Measurements from ENCODE around the gene NUDT8. TPM values are rescaled to one million over a fixed set of nuclear protein-coding genes. Genes with fewer than 3 reads are reported as not detected.
A peak's percentile ranks its signal among the peaks of the same experiment; 100 is the strongest.

NUDT8 gene
- total RNA-seq, 1 donor from 2014 or later, result 14.2 TPM

DNA sequence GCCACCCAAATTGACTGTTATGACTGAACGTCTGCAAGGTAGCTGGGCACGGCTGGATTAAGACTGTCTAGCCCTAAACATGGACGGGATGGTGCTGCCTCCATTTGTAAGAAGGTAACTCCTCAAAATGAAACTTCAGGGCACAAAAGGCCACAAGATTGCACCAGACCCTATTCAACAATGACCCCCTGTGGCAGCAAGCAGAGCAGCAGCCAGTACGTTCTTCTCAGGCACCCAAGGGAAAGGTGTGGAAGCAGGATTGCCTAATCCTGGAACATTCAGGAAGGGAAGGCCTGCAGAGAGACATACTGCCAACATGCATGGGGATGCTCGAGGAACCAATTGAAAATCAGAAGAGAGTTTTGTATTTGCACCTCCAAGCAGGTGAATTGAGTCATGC is 14.3 kb upstream of the NUDT8 start:
- Histone ChIP-seq H3K36me3 (ENCODE audit: control insufficient read depth, insufficient read depth, low read length) (no peaks in the 10 kb centered on the region), H3K4me3 (ENCODE audit: low read depth, low read length) (no peak overlapping the region), H3K27me3 (ENCODE audit: control insufficient read depth, insufficient read depth, low read length) (no peaks in the 10 kb centered on the region)
- FAIRE-seq, result no peak
- TF ChIP-seq, protein P1, sequence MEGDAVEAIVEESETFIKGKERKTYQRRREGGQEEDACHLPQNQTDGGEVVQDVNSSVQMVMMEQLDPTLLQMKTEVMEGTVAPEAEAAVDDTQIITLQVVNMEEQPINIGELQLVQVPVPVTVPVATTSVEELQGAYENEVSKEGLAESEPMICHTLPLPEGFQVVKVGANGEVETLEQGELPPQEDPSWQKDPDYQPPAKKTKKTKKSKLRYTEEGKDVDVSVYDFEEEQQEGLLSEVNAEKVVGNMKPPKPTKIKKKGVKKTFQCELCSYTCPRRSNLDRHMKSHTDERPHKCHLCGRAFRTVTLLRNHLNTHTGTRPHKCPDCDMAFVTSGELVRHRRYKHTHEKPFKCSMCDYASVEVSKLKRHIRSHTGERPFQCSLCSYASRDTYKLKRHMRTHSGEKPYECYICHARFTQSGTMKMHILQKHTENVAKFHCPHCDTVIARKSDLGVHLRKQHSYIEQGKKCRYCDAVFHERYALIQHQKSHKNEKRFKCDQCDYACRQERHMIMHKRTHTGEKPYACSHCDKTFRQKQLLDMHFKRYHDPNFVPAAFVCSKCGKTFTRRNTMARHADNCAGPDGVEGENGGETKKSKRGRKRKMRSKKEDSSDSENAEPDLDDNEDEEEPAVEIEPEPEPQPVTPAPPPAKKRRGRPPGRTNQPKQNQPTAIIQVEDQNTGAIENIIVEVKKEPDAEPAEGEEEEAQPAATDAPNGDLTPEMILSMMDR (IDR thresholded peaks at IDR 0.05; ENCODE audit: insufficient read depth, low read length, severe bottlenecking), result peak; percentile 48
- peak; percentile 28 for DNase-seq (ENCODE audit: low read depth)

GRCh38 chr11:67642173-67643120 is 12.7 kb upstream of the NUDT8 start:
- DNase-seq (ENCODE audit: low read depth) (no peak), FAIRE-seq (no peak)
- no peak overlapping the region for H3K4me3 ChIP-seq (ENCODE audit: low read depth, low read length)
- TF ChIP-seq, protein P1 (IDR thresholded peaks at IDR 0.05; ENCODE audit: insufficient read depth, low read length, severe bottlenecking), result no peak
- H3K36me3 ChIP-seq (ENCODE audit: control insufficient read depth, insufficient read depth, low read length), result no peaks in the 10 kb centered on the region
- H3K27me3 ChIP-seq (ENCODE audit: control insufficient read depth, insufficient read depth, low read length), result no peaks in the 10 kb centered on the region

GRCh38 chr11:67641338-67642172 is 11.8 kb upstream of the NUDT8 start:
- DNase-seq (ENCODE audit: low read depth), result no peak
- H3K36me3 ChIP-seq (ENCODE audit: control insufficient read depth, insufficient read depth, low read length), result no peaks in the 10 kb centered on the region
- H3K4me3 ChIP-seq (ENCODE audit: low read depth, low read length), result no peak overlapping the region
- H3K27me3 ChIP-seq (ENCODE audit: control insufficient read depth, insufficient read depth, low read length), result no peaks in the 10 kb centered on the region
- no peak for FAIRE-seq
- TF ChIP-seq, protein P1 (IDR thresholded peaks at IDR 0.05; ENCODE audit: insufficient read depth, low read length, severe bottlenecking), result no peak

- Histone ChIP-seq H3K36me3 (ENCODE audit: control insufficient read depth, insufficient read depth, low read length) (no peaks in the 10 kb centered on the region), H3K27me3 (ENCODE audit: control insufficient read depth, insufficient read depth, low read length) (no peaks in the 10 kb centered on the region), H3K4me3 (ENCODE audit: low read depth, low read length) (no peak overlapping the region)
- DNase-seq (ENCODE audit: low read depth), result no peak
- TF ChIP-seq, protein P1 (IDR thresholded peaks at IDR 0.05; ENCODE audit: insufficient read depth, low read length, severe bottlenecking), result no peak
- FAIRE-seq, result peak; percentile 60
Measured at GRCh38 chr11:67640758-67641337, 11.1 kb upstream of the NUDT8 start.

DNA sequence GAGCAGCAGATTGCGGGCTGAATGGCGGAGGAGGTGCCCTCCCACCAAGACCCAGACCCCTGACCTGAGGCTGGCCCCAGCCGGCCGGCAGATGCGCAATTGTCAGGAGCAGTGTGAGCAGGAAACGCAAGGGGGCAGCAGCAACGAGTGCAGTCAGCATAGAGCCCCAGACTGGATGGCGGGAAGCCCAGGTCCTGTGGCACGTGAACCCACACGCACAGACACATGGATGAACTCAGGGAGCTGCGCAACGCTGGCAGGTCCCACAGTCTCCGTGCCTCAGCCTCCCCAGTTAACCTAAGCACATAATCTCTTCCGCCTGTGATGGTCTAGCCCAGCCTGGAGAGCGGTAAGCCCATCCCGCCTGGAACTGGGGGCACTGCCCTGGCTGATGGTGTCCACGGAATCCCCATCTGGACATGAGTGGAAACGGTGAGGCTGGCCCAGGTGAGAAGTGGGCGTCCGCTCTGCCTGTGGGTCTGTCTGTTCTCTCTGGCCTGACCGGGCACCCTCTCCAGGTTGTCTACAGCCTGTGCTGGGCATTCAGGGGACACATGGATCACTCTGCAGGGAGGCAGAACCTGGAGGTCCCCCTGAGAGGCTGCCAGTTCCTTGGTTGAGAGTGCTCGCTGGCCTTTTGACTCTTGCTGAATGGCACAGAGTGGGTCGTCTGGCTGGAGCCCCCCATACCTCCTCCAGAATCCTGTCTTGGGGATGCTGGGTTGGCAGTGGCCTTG is 10.5 kb upstream of the NUDT8 start:
- FAIRE-seq (no peak), DNase-seq (ENCODE audit: low read depth) (peak; percentile 23)

More for the DNA sequence above, 10.5 kb upstream of the NUDT8 start:
- Histone ChIP-seq H3K27me3 (ENCODE audit: control insufficient read depth, insufficient read depth, low read length) (no peaks in the 10 kb centered on the region), H3K36me3 (ENCODE audit: control insufficient read depth, insufficient read depth, low read length) (no peaks in the 10 kb centered on the region), H3K4me3 (ENCODE audit: low read depth, low read length) (no peak overlapping the region)
- TF ChIP-seq, protein P1 (IDR thresholded peaks at IDR 0.05; ENCODE audit: insufficient read depth, low read length, severe bottlenecking), result peak; percentile 89
